Stimulated activated naive CD8-positive, alpha-beta T cell treated with anti-CD3 and anti-CD28 coated beads, Interleukin-15, amount 100 ng/mL, for 72 hours (primary cell): ENCODE results near the gene APOOL.
A peak's percentile ranks its signal among the peaks of the same experiment; 100 is the strongest.
"Not testable (repeated sequence)": the region's sequence is repeated elsewhere in the genome, so short reads cannot be mapped to it uniquely, and the experiment has no call there.

ENCODE experiments used
- ATAC-seq: fragments of 150-1000 bp; cut with Tn5 transposase; 2 replicates; pipeline ENCODE4 v1.10.0; 2021; ENCODE audit warnings: mild to moderate bottlenecking, moderate library complexity
- DNase-seq, 2 donors: peaks; one replicate each; pipeline ENCODE4 v3.0.0; 2021 to 2022
- H3K27ac Mint-ChIP-seq, 2 donors: one replicate each; pipeline ENCODE4 v1.8.0; 2022; ENCODE audit warnings: mild to moderate bottlenecking in 2 of 2, mixed read lengths in 2 of 2, moderate library complexity in 2 of 2
- H3K27me3 Mint-ChIP-seq: one replicate; pipeline ENCODE4 v1.8.0; 2022; ENCODE audit warnings: mixed read lengths
- H3K4me1 Mint-ChIP-seq: one replicate; pipeline ENCODE4 v1.8.0; 2022; ENCODE audit warnings: mild to moderate bottlenecking, mixed read lengths
- H3K4me3 Mint-ChIP-seq, 2 donors: one replicate each; pipeline ENCODE4 v1.8.0; 2022; ENCODE audit warnings: mild to moderate bottlenecking in 2 of 2, mixed read lengths in 2 of 2, moderate library complexity in 1 of 2
- H3K9me3 Mint-ChIP-seq, 2 donors: one replicate each; pipeline ENCODE4 v1.8.0; 2022; ENCODE audit warnings: mixed read lengths in 2 of 2

Gene APOOL, protein sequence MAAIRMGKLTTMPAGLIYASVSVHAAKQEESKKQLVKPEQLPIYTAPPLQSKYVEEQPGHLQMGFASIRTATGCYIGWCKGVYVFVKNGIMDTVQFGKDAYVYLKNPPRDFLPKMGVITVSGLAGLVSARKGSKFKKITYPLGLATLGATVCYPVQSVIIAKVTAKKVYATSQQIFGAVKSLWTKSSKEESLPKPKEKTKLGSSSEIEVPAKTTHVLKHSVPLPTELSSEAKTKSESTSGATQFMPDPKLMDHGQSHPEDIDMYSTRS

DNA sequence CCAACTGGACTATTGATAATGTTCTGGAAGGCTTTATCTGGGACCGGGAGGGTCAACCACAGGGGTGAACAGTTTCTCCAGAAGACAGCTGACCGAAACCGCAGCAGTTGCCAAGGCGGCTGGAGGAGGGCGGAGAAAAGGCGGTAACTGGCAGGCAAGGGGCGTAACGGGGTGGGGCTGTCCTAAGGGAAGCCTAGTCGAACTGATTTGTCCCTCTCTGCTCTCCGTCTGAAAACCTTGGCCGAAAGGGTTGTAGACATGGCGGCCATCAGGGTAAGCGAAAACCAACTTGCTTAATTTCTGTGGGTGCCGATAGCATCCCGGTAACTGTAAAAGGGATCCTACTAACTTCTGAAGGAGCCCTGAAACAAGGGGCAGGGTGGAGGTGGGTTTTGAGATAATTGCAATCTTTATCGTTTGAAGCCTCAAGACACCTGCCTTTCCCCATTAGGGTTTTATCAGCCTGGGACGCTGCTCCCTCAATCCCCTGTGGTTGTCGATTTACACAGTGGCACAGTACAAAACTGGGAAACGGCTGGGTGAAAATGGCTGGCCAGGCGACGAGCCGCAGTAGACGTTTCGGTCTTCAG is at the start of gene APOOL:
TSS of gene APOOL (plus strand) at position 223 of the 590 bp plus-strand sequence. CDS start at position 259, 36 bp downstream.
- DNase-seq: peak; percentile 57 to 83
- Mint-ChIP-seq H3K27ac (peak within 1 kb of the TSS; percentile 83 to 86), H3K27me3 (no peaks in the 10 kb centered on the region), H3K4me1 (peaks cover 18% of the 10 kb centered on the region), H3K4me3 (peak within 1 kb of the TSS; percentile 86 to 93), H3K9me3 (no peaks in the 10 kb centered on the region)
- ATAC-seq: peak; percentile 98

DNA sequence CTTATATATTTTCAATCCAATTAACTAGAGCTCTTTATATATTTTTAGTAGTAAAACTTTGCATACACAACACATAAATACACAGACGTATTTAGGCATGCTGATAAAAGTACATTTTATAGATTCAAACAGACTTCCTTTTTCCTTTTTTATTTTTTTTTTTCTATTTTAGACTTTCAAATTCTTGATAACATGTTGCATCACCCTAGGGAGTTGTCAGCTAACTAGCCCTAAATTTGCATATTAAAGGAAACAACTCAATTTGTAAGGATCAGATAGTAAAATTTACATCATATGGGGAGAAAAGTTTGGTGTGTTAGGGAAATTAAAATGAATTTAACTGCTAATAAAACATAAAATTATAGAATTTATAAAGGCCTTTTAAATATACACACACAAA is 47.4 kb upstream of the APOOL start:
- Mint-ChIP-seq H3K27ac (peak overlapping the region in 1 of 2 donors; percentile 65), H3K27me3 (no peaks in the 10 kb centered on the region), H3K9me3 (no peaks in the 10 kb centered on the region), H3K4me1 (no peaks in the 10 kb centered on the region), H3K4me3 (no peak overlapping the region)
- DNase-seq (no peak), ATAC-seq (no peak)

GRCh38 chrX:84974803-84975202 is 28.9 kb upstream of the APOOL start:
- no peak overlapping the region for H3K4me3 Mint-ChIP-seq
- H3K27ac Mint-ChIP-seq: no peak overlapping the region
- DNase-seq (no peak), ATAC-seq (no peak)
- H3K9me3 Mint-ChIP-seq: peaks cover 0 to 8% of the 10 kb centered on the region in 2 donors
- no peaks in the 10 kb centered on the region for H3K4me1 Mint-ChIP-seq
- H3K27me3 Mint-ChIP-seq: no peaks in the 10 kb centered on the region

GRCh38 chrX:84991739-84992138 is 11.9 kb upstream of the APOOL start:
- DNase-seq, H3K27me3 Mint-ChIP-seq, H3K9me3 Mint-ChIP-seq, H3K4me3 Mint-ChIP-seq, H3K4me1 Mint-ChIP-seq, H3K27ac Mint-ChIP-seq, ATAC-seq: not testable (repeated sequence)

DNA sequence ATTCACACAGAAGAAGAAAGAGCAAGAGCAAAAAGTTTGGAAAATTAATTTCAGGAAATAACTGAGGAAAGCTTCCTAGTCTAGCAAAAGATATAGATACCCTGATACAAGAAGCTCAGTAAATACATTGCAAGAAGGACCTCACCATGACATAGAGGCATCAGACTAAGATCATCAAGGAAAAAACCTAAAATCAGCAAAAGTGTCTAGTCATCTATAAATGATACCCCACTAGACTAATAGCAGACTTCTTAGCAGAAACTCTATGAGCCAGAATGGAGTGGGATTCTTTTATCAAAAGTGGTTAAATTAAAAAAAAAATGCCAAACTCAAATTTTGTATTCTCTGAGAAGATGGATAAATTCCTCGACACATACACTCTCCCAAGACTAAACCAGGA is 10.5 kb upstream of the APOOL start:
- Mint-ChIP-seq H3K27me3 (no peaks in the 10 kb centered on the region), H3K27ac (no peak overlapping the region), H3K4me1 (no peaks in the 10 kb centered on the region), H3K4me3 (no peak overlapping the region), H3K9me3 (no peaks in the 10 kb centered on the region)
- DNase-seq: no peak
- no peak for ATAC-seq

- Mint-ChIP-seq H3K4me3 (no peak overlapping the region), H3K4me1 (peaks cover 14% of the 10 kb centered on the region), H3K27me3 (no peaks in the 10 kb centered on the region), H3K9me3 (no peaks in the 10 kb centered on the region), H3K27ac (no peak overlapping the region)
- no peak for DNase-seq
- ATAC-seq: no peak
These were observed 2.3 kb upstream of the APOOL start for GRCh38 chrX:85001344-85001743.

DNA sequence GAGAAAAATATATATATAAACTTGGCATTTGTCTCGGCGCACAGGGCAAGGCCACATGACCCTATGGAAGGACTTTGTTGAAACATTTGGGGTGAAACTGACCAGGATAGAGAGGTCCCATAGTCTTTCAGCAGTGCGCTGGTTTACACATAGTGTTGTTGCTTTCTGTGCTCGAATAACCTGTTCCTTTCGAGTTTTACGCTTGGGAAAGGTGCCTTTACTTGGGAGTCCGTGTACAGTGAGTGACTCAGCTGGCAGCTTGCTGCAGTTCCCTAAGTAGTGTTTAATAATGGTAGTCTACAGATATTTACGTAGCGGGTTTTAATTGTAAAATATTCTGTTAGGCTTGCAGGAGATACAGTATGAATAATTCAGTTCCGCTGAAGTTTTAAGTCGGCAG is 578 bp downstream of the APOOL start:
- Mint-ChIP-seq H3K9me3 (no peaks in the 10 kb centered on the region), H3K4me1 (peaks cover 18% of the 10 kb centered on the region), H3K4me3 (peak overlapping the region; percentile 86), H3K27me3 (no peaks in the 10 kb centered on the region), H3K27ac (peak overlapping the region; percentile 78 to 86)
- ATAC-seq: no peak
- no peak for DNase-seq

DNA sequence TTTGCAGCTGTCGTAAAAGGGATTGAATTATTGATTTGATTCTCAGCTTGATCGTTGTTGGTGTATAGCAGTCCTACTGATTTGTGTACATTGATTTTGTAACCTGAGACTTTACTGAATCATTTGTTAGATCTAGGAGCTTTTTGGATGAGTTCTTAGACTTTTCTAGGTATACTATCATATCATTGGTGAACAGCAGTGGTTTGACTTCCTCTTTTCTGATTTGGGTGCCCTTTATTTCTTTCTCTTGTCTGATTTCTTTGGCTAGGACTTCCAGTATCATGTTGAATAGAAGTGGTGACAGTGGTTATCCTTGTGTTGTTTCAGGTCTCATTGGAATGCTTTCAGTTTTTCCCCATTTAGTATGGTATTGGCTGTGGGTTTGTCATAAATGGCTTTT is 8.4 kb downstream of the APOOL start:
- peaks cover 0 to 4% of the 10 kb centered on the region in 2 donors for H3K9me3 Mint-ChIP-seq
- no peak overlapping the region for H3K27ac Mint-ChIP-seq
- ATAC-seq: no peak
- H3K4me1 Mint-ChIP-seq: peaks cover 9% of the 10 kb centered on the region
- no peak overlapping the region for H3K4me3 Mint-ChIP-seq
- DNase-seq: no peak
- H3K27me3 Mint-ChIP-seq: no peaks in the 10 kb centered on the region

- not testable (repeated sequence) for H3K9me3 Mint-ChIP-seq, H3K4me1 Mint-ChIP-seq, H3K4me3 Mint-ChIP-seq, H3K27me3 Mint-ChIP-seq, H3K27ac Mint-ChIP-seq, DNase-seq, ATAC-seq
These were observed 11.7 kb downstream of the APOOL start for GRCh38 chrX:85015351-85015750.

DNA sequence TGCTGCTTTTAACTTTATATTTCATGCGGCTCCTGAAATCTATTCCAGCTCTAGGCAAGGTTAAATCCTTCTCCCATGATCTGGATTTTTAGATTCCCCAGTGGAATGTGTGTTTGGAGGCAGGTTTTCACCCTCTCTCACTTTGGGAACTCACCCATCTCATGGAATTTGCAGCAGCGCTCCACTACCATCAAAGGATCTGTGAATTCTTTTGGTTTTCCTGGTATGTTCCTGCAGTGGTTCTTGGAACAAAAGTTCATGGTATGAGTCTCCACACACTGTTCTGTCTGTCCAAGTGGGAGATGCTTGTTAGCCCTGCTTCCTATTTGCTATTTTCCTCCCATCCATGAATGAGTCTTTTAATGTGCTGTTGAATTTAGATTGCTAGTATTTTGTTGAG is 14.0 kb downstream of the APOOL start:
- ATAC-seq (no peak), DNase-seq (no peak)
- H3K4me3 Mint-ChIP-seq: no peak overlapping the region
- H3K4me1 Mint-ChIP-seq: no peaks in the 10 kb centered on the region
- no peak overlapping the region for H3K27ac Mint-ChIP-seq
- H3K27me3 Mint-ChIP-seq: no peaks in the 10 kb centered on the region
- no peaks in the 10 kb centered on the region for H3K9me3 Mint-ChIP-seq

DNA sequence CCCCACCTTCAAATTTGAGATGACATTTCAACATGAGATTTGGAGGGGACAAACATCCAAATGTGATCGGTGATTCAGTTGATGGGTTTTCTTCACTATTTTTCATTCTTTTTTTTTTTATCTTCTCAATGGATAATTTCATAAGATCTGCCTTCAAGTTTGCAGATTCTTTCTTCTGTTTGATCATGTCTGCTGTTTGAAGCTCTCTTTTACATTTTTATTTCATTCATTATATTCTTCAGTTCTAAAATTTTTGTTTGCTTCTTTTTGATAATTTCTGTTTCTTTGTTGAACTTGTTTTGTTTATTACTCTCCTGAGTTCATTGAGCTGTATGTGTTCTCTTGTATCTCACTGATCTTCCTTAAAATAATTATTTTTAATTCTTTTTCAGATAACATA is 14.8 kb downstream of the APOOL start:
- Mint-ChIP-seq H3K4me3 (no peak overlapping the region), H3K27ac (no peak overlapping the region), H3K27me3 (no peaks in the 10 kb centered on the region), H3K9me3 (no peaks in the 10 kb centered on the region), H3K4me1 (no peaks in the 10 kb centered on the region)
- DNase-seq (no peak), ATAC-seq (no peak)

DNA sequence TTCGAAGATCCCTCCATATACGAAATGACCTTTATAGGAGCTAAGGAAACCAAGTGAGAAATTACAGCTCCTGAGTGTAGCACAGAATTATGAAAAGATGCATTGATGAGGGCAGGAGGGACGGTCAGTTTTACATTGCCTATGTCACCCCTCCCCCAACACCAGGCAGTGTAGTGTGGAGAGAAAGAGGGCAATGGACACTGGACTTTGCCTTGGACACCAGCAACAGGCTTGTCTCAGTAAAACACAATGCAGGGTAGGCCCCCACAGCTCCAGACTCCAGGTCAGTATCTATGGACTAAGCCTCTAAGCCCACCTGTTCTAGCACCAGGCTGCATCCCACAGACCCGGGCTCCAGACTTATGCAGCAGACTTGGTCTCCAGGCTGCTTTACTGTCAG is 16.5 kb downstream of the APOOL start:
- ATAC-seq (no peak), DNase-seq (no peak)
- Mint-ChIP-seq H3K4me3 (no peak overlapping the region), H3K4me1 (no peaks in the 10 kb centered on the region), H3K9me3 (no peaks in the 10 kb centered on the region), H3K27ac (no peak overlapping the region), H3K27me3 (no peaks in the 10 kb centered on the region)

GRCh38 chrX:85024044-85024443 is 20.4 kb downstream of the APOOL start:
- H3K4me3 Mint-ChIP-seq: no peak overlapping the region
- H3K27ac Mint-ChIP-seq: no peak overlapping the region
- no peaks in the 10 kb centered on the region for H3K9me3 Mint-ChIP-seq
- H3K4me1 Mint-ChIP-seq: no peaks in the 10 kb centered on the region
- DNase-seq (no peak), ATAC-seq (no peak)
- no peaks in the 10 kb centered on the region for H3K27me3 Mint-ChIP-seq

GRCh38 chrX:85024562-85024961 is 20.9 kb downstream of the APOOL start:
- Mint-ChIP-seq H3K9me3 (no peaks in the 10 kb centered on the region), H3K27me3 (no peaks in the 10 kb centered on the region), H3K4me3 (no peak overlapping the region), H3K27ac (no peak overlapping the region), H3K4me1 (no peaks in the 10 kb centered on the region)
- no peak for DNase-seq
- ATAC-seq: no peak

DNA sequence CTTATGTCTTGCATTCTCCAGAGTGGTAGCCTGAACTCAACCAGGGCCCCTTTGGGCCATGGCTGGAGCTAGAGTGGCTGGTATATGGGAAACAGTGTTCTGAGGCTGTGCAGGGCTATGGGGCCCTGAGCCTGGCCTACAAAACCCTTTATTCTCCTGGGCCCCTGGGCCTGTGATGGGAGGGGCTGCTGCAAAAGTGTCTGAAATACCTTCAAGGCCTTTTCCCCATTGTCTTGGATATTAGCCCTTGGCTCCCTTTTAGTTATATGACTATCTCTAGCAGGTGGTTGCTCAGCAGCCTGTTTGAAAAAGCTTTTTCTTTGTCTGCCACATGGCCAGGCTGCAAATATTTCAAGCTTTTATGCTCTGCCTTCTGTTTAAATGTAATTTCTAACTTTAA is 22.5 kb downstream of the APOOL start:
- H3K4me3 Mint-ChIP-seq: no peak overlapping the region
- H3K27me3 Mint-ChIP-seq: no peaks in the 10 kb centered on the region
- H3K4me1 Mint-ChIP-seq: no peaks in the 10 kb centered on the region
- H3K27ac Mint-ChIP-seq: no peak overlapping the region
- no peak for ATAC-seq
- H3K9me3 Mint-ChIP-seq: no peaks in the 10 kb centered on the region
- no peak for DNase-seq

- no peak overlapping the region for H3K4me3 Mint-ChIP-seq
- no peak overlapping the region for H3K27ac Mint-ChIP-seq
- no peaks in the 10 kb centered on the region for H3K4me1 Mint-ChIP-seq
- ATAC-seq (no peak), DNase-seq (no peak)
- H3K27me3 Mint-ChIP-seq: no peaks in the 10 kb centered on the region
- H3K9me3 Mint-ChIP-seq: no peaks in the 10 kb centered on the region
These were observed 25.4 kb downstream of the APOOL start for GRCh38 chrX:85029043-85029442.

DNA sequence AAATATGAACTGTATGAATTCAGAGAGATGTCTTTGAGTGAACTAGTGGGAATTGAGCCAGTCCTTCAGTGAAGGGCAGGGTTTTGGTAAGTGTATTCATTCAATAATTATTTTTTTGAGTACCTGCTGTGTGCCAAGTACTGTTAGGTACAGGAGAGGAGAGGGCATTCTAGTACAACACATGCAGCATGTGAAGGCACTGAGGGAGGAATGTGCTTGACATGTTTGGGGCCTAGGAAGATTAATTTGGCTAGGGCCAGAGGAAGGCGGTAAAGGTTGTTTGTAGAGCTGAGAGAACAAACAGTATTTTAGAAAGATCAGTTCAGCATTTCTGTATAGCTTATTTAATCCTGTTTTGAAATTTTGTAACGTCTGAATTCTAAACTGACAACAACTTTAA is 27.8 kb downstream of the APOOL start:
- Mint-ChIP-seq H3K4me3 (no peak overlapping the region), H3K27ac (no peak overlapping the region), H3K4me1 (peaks cover 6% of the 10 kb centered on the region), H3K27me3 (no peaks in the 10 kb centered on the region), H3K9me3 (no peaks in the 10 kb centered on the region)
- ATAC-seq (no peak), DNase-seq (no peak)
